Measurements from ENCODE around the gene HYAL4. TPM values are rescaled to one million over a fixed set of nuclear protein-coding genes. Genes with fewer than 3 reads are reported as not detected.
"Not testable (repeated sequence)": the region's sequence is repeated elsewhere in the genome, so short reads cannot be mapped to it uniquely, and the experiment has no call there.

Gene HYAL4, protein sequence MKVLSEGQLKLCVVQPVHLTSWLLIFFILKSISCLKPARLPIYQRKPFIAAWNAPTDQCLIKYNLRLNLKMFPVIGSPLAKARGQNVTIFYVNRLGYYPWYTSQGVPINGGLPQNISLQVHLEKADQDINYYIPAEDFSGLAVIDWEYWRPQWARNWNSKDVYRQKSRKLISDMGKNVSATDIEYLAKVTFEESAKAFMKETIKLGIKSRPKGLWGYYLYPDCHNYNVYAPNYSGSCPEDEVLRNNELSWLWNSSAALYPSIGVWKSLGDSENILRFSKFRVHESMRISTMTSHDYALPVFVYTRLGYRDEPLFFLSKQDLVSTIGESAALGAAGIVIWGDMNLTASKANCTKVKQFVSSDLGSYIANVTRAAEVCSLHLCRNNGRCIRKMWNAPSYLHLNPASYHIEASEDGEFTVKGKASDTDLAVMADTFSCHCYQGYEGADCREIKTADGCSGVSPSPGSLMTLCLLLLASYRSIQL
- under 1 TPM in 3 of 4 donors, not detected in 1; 0.08 to 0.32 (median 0.30) TPM for polyA plus RNA-seq (ENCODE audit: insufficient read length in 4 of 4)

DNA sequence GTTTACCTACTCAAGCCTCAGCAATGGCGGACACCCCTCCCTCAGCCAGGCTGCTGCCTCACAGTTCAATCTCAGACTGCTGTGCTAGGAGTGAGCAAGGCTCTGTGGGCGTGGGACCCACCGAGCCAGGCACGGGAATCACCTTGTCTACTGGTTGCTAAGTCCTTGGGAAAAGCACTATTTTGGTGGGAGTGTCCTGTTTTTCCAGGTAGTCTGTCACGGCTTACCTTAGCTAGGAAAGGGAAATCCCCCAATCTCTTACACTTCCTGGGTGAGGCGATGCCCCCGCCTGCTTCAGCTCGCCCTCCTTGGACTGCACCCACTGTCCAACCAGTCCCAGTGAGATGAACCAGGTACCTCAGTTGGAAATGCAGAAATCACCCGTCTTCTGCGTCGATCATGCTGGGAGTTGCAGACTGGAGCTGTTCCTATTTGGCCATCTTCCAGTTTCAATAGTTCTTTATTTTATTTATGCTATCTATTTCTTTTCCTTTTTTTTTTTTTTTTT is at the start of gene HYAL4:
TSS of gene HYAL4 (plus strand) at position 458 of the 508 bp plus-strand sequence. CDS start 23,105 bp downstream, outside the sequence.
- no peak for DNase-seq (ENCODE audit: low read depth in 4 of 4, low spot score in 3 of 4)

- no peak for DNase-seq (ENCODE audit: low read depth in 4 of 4, low spot score in 3 of 4)
Observed at GRCh38 chr7:123795917-123796316, 49.1 kb upstream of the HYAL4 start.

GRCh38 chr7:123796568-123796967 is 48.4 kb upstream of the HYAL4 start:
- DNase-seq (ENCODE audit: low read depth in 4 of 4, low spot score in 3 of 4), result no peak

DNA sequence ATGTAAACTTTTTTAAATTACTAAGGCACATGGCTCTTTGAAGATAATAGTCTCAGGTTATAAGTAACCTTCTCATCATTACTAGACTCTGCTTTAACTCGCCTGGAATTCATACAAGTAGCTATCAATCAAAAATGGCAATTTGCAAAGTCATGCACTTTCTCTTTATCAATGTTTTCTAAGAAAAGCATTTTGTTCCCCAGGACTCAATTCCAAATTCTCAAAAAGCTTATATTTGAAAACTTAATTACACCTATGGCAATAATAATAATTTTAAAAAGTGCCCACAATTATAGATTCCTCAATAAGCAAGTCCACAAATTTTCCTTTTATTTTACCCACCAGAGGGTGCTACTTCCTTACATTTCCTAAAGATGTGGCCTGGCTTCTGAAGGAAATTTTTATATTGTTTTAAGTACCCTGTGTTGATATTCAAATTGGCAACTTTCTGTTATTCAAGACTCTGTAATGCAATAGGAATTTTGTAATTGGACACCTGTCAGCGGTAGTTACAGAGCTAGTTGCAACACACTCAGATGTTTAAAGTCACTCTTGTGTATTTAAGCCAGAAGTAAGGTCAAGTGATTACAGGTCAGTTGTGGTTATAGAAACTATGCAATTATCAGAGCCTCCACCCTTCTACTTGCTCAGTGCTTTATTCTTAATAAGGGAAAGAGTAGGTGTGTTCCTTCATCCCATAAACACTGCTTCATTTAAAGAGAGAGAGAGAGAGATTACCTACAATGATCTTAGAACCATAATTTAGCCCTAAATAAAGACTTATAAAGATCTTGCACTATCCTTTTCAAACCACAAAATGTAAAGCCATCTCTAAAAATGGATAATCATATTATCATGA is 47.1 kb upstream of the HYAL4 start:
- peak in 3 of 4 donors; percentile 33 to 43 (median 39) for DNase-seq (ENCODE audit: low read depth in 4 of 4, low spot score in 3 of 4)

DNA sequence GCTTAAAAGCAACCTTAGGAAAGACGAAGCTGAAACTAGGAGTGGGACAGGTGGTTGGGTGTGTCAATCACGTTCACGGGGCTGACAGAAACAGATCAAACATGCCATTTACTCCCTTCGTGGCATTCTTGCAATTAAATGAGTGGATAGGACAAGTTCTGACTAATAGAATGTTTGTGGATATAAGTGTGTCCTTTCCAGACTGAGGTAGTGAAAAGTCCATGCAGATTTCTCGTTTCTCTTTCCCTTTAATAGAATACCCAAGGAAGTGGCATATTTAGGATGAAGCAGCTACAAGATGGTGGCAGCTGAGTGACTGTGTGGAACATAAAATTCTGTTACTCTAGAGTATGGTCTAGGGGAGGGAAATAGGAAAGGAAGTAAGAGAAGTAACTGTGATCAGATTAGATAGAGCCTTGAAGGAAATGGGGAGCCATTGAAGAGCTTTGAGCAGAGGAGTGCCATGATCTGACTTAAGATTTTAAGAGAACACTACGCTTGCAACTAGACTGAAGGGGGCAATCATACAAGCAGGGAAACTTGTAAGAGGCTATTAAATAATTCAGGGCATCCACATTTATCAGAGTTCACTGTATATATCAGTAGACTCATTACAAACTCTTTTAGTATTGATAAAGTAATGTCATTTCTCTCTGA is 46.3 kb upstream of the HYAL4 start:
- DNase-seq (ENCODE audit: low read depth in 4 of 4, low spot score in 3 of 4), result no peak

GRCh38 chr7:123802249-123802648 is 42.7 kb upstream of the HYAL4 start:
- no peak for DNase-seq (ENCODE audit: low read depth in 4 of 4, low spot score in 3 of 4)

DNA sequence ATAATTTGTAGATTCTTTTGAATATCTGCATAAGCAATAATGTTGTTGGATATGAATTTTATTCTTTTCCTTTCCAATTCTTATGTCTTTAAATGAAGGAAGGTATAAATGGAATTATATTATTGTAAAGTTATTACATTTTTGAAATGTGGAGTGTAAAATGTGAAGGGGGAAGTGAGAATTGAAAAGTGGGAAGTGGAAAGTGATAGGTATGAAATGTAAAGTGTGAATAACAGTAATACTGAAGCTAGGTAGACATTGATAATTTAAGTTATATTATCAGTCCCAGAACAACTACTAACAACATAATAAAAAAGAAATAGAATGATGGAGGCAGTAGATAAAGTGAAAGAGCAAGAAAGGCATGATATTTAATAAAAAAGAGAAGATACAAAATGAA is 39.7 kb upstream of the HYAL4 start:
- no peak for DNase-seq (ENCODE audit: low read depth in 4 of 4, low spot score in 3 of 4)

DNA sequence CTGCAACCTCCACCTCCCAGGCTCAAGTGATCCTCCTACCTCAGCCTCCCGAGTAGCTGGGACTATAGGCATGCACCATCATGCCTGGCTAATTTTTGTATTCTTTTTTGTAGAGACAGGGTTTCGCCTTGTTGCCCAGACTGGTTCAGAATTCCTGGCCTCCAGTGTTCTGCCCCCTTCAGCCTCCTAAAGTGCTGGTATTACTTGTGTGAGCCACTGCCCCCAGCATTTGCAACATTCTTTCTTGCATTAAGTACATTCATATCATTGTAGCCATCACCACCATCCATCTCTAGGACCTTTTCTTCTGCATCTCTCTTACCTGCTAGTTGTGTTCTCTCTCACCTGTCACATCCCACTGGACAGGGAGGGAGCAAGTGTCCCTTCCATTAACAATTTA is 35.5 kb upstream of the HYAL4 start:
- no peak for DNase-seq (ENCODE audit: low read depth in 4 of 4, low spot score in 3 of 4)

- DNase-seq (ENCODE audit: low read depth in 4 of 4, low spot score in 3 of 4), result no peak
Observed at GRCh38 chr7:123811056-123811455, 33.9 kb upstream of the HYAL4 start.

DNA sequence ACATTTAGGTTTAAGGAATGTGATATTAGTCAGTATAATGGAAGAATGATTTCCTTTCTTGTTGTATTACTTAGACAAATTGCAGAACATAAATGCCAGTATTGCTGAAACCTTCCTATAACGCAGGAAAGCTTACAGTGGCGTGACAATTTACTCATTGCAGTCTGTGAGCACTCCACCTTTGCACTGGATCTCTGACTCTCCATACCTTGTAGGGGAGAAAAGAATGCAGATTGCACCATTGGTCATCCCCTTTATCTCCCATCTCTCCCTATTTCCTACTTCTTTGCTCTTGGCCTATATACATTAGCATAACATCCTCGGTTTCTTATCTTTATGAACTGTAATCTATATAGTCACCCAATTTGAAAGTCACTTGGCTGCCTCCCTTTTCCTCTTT is 28.1 kb upstream of the HYAL4 start:
- no peak for DNase-seq (ENCODE audit: low read depth in 4 of 4, low spot score in 3 of 4)

DNA sequence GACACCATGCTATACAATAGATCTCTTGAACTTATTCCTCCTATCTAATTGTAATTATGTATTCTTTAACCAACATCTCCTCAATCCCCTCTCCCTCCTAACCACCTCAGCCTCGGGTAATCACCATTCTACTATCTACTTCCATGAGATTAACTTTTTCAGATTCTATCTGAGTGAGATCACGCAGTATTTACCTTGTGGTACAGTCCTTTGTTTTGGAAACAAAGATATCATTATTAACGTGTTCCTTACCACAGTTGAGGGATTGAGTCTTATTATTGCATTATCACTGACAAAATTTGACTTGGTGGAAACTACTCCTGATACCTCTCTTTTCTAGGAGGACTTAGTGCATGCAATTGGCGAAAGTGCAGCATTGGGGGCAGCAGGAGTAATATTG is 26.0 kb upstream of the HYAL4 start:
- DNase-seq (ENCODE audit: low read depth in 4 of 4, low spot score in 3 of 4), result no peak

DNA sequence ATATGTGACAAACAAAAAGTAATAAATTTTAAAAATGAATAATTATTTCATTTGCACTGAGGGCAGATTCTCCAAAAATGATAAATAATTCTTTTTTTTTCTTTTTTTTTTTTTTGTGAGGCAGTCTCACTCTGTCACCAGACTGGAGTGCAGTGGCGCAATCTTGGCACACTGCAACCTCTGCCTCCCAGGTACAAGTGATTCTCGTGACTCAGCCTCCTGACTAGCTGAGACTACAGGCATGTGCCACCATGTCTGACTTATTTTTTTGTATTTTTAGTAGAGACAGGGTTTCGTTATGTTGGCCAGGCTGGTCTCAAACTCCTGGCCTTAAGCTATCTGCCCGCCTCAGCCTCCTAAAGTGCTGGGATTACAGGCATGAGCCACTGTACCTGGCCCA is 25.2 kb upstream of the HYAL4 start:
- not testable (repeated sequence) for DNase-seq (ENCODE audit: low read depth in 4 of 4, low spot score in 3 of 4)

DNA sequence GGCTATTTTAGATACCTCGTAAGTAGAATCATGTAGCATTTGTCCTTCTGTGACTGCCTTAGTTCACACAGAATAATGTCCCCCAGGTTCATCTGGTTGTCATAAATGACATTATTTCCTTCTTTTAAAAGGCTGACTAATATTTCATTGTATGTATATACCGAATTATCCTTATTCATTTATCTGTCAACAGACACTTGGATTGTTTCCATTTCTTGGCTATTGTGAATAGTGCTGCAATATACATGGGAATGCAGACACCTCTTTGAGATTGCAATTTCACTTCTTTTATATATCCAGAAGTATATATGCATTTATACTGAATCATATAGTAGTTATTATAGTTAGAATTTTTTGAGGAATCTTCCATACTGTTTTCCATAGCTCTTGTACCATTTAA is 24.1 kb upstream of the HYAL4 start:
- DNase-seq (ENCODE audit: low read depth in 4 of 4, low spot score in 3 of 4), result no peak

GRCh38 chr7:123821320-123821719 is 23.6 kb upstream of the HYAL4 start:
- DNase-seq (ENCODE audit: low read depth in 4 of 4, low spot score in 3 of 4), result no peak

DNA sequence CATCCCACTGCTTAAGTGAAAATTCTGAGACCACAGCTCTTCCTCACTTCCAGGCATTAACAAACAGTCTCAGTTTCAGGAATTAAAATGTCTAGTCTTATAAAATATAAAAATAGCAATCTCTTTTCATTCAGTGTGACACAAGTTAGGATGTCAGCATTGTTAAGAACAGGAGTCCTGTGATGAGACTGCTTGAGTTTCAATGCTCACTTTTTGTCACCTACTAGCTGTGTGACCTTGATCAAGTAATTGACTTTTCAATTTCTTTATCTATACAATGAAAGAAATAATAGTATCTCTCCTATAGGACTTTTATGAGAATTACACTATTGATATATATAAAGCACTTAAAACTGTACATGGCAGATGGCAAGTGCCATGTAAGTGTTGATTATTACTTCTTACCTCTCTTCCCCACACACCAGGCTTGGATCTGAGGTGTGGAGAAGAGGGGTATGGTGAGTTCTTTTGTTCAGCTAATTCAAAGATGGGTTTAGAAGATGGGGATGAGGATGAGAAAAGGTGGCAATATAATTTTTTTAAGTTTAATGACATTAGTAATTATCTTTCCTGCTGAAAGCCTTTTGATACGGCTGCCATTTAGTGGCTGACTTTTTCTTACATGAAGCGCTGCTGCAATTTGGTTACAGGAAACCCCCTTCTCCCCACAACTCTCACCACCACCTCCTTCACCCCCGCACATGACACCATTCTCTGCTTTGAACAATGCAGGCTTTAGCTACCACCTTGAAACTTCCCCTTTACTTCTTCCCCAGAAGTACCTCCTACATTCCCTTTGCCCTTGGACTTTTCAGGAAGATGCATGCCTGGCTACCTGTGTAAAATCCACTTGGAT is 20.8 kb upstream of the HYAL4 start:
- no peak for DNase-seq (ENCODE audit: low read depth in 4 of 4, low spot score in 3 of 4)

- no peak for DNase-seq (ENCODE audit: low read depth in 4 of 4, low spot score in 3 of 4)
Observed at GRCh38 chr7:123824754-123825067, 20.3 kb upstream of the HYAL4 start.

DNA sequence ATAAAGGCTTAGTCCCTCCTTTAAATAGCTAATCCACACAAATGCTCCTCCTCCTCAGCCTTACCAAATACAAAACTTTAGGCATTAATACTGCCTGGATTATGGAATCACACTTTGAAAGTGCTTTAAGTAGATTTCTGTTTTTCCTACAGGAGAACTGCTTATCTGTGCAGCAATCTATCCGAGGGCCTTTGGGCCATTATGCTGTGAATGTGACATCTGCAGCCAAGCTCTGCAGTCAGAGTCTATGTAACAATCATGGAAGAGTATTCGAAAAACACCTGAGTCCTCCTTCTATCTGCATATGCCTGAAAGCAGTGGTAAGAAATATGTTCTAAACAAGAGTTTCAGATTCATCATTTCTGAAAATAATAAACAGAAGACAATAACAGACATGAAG is 16.2 kb upstream of the HYAL4 start:
- no peak for DNase-seq (ENCODE audit: low read depth in 4 of 4, low spot score in 3 of 4)

DNA sequence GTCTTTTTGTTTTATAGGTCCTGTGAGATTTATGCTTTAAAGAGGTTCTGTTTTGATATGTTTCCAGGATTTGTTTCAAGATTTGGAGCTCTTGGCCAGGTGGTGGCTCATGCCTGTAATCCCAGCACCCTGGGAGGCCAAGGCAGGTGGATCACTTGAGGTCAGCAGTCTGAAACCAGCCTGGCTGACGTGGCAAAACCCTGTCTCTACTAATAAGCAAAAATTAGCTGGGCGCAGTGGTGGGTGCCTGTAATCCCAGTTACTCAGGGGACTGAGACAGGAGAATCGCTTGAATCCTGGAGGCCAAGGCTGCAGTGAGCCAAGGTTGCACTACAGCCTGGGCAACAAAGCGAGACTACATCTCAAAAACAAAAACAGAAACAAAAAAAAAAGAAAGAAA is 8.3 kb upstream of the HYAL4 start:
- no peak for DNase-seq (ENCODE audit: low read depth in 4 of 4, low spot score in 3 of 4)

DNA sequence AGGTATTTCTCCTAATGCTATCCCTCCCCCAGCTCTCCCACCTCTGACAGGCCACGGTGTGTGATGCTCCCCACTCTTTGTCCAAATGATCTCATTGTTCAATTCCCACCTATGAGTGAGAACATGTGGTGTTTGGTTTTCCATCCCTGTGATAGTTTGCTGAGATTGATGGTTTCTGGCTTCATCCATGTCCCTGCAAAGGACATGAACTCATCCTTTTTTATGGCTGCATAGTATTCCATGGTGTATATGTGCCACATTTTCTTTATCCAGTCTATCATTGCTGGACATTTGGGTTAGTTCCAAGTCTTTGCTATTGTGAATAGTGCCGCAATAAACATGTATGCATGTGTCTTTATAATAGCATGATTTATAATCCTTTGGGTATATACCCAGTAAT is 5.9 kb upstream of the HYAL4 start:
- DNase-seq (ENCODE audit: low read depth in 4 of 4, low spot score in 3 of 4), result not testable (repeated sequence)

GRCh38 chr7:123844142-123844541 is 827 bp upstream of the HYAL4 start:
- DNase-seq (ENCODE audit: low read depth in 4 of 4, low spot score in 3 of 4), result not testable (repeated sequence)

Measured in left renal pelvis (tissue), 4 donors.